Loucy (cell line): Measurements from ENCODE around the gene PTPRN2.

Experiments used
- H2AFZ ChIP-seq: fragments of 200-600 bp; sonication (generic); 2 replicates; pipeline ENCODE4 v1.6.0; 2016; ENCODE audit warnings: antibody characterized with exemption, mild to moderate bottlenecking, low read length, moderate library complexity
- H3F3A ChIP-seq: fragments of 200-600 bp; 2 replicates; pipeline ENCODE4 v1.6.0; 2016; ENCODE audit warnings: antibody characterized with exemption, low read depth, mild to moderate bottlenecking
- H3K27me3 ChIP-seq: fragments of 200-600 bp; sonication (generic); 2 replicates; pipeline ENCODE4 v1.6.1; 2014; ENCODE audit warnings: low read length, mild to moderate bottlenecking; ENCODE audit not compliant: insufficient read depth, poor library complexity, severe bottlenecking
- H3K36me3 ChIP-seq: fragments of 200-600 bp; sonication (generic); 2 replicates; pipeline ENCODE4 v1.6.1; 2016; ENCODE audit warnings: low read length; ENCODE audit not compliant: insufficient read depth
- H3K4me1 ChIP-seq: fragments of 200-600 bp; sonication (generic); 2 replicates; pipeline ENCODE4 v1.5.1; 2014; ENCODE audit warnings: low read length, mild to moderate bottlenecking; ENCODE audit not compliant: insufficient read depth, poor library complexity, severe bottlenecking
- H3K4me2 ChIP-seq: fragments of 200-600 bp; sonication (generic); 2 replicates; pipeline ENCODE4 v1.6.0; 2014; ENCODE audit warnings: antibody characterized with exemption, low read length, low read depth, mild to moderate bottlenecking; ENCODE audit not compliant: poor library complexity, severe bottlenecking
- H3K4me3 ChIP-seq: fragments of 200-600 bp; sonication (generic); 2 replicates; pipeline ENCODE4 v1.5.1; 2014; ENCODE audit warnings: low read length, mild to moderate bottlenecking, mixed read lengths; ENCODE audit not compliant: poor library complexity, severe bottlenecking
- H3K79me2 ChIP-seq: fragments of 200-600 bp; sonication (generic); 2 replicates; pipeline ENCODE4 v1.6.1; 2014; ENCODE audit warnings: low read length; ENCODE audit not compliant: insufficient read depth
- H3K9ac ChIP-seq: fragments of 200-600 bp; sonication (generic); 2 replicates; pipeline ENCODE4 v1.6.0; 2014; ENCODE audit warnings: mild to moderate bottlenecking, low read depth, low read length, moderate library complexity; ENCODE audit not compliant: poor library complexity, severe bottlenecking
- H3K9me2 ChIP-seq: fragments of 200-600 bp; sonication (generic); replicated peaks from 2 replicates; pipeline ENCODE4 v1.6.1; 2016; ENCODE audit warnings: low read depth, low read length, mixed read lengths
- H3K9me3 ChIP-seq: fragments of 200-600 bp; sonication (generic); 2 replicates; pipeline ENCODE4 v1.6.1; 2014; ENCODE audit warnings: mild to moderate bottlenecking, antibody characterized with exemption, low read length, low read depth; ENCODE audit not compliant: insufficient read depth
- H4K20me1 ChIP-seq: fragments of 200-600 bp; sonication (generic); 2 replicates; pipeline ENCODE4 v1.6.0; 2014; ENCODE audit warnings: antibody characterized with exemption, low read length, mild to moderate bottlenecking; ENCODE audit not compliant: insufficient read depth, poor library complexity, severe bottlenecking
- CTCF ChIP-seq: fragments of 200-600 bp; sonication (generic); conservative IDR thresholded peaks from 2 replicates; pipeline ENCODE4 v1.5.1; 2014; ENCODE audit warnings: mild to moderate bottlenecking, antibody characterized with exemption, low read length
- EZH2phosphoT487 ChIP-seq: fragments of 200-600 bp; IDR thresholded peaks from 2 replicates; pipeline ENCODE4 v1.6.1; 2018; ENCODE audit warnings: antibody characterized with exemption, mild to moderate bottlenecking, moderate library complexity, borderline replicate concordance

The PTPRN2 gene

GRCh38 chr7:158133057-158133456 lies 454.6 kb downstream of the PTPRN2 start:
- no peak for TF ChIP-seq EZH2phosphoT487
- TF ChIP-seq CTCF, result no peak
- H3K9ac ChIP-seq, result no peak overlapping the region
- H3K9me3 ChIP-seq, result peaks cover 13% of the 10 kb centered on the region; the same call in 1 of the 2 replicates
- no peak overlapping the region for H3K4me3 ChIP-seq
- H3K36me3 ChIP-seq, result no peaks in the 10 kb centered on the region
- no peaks in the 10 kb centered on the region for H3K9me2 ChIP-seq
- H3F3A ChIP-seq, result no peaks in the 10 kb centered on the region
- H4K20me1 ChIP-seq, result no peaks in the 10 kb centered on the region
- no peaks in the 10 kb centered on the region for H3K79me2 ChIP-seq
- no peaks in the 10 kb centered on the region for H3K27me3 ChIP-seq
- no peak overlapping the region for H3K4me2 ChIP-seq
- no peaks in the 10 kb centered on the region for H3K4me1 ChIP-seq
- H2AFZ ChIP-seq, result no peak overlapping the region

GRCh38 chr7:158130023-158130409 lies 457.6 kb downstream of the PTPRN2 start:
- Histone ChIP-seq H3K27me3 (no peaks in the 10 kb centered on the region), H4K20me1 (no peaks in the 10 kb centered on the region), H3K9me2 (no peaks in the 10 kb centered on the region), H3K4me1 (no peaks in the 10 kb centered on the region), H3K79me2 (no peaks in the 10 kb centered on the region), H2AFZ (no peak overlapping the region), H3F3A (no peaks in the 10 kb centered on the region), H3K4me2 (no peak overlapping the region), H3K9ac (no peak overlapping the region), H3K9me3 (peaks cover 12% of the 10 kb centered on the region; the same call in 1 of the 2 replicates), H3K4me3 (no peak overlapping the region), H3K36me3 (no peaks in the 10 kb centered on the region)
- no peak for TF ChIP-seq EZH2phosphoT487
- no peak for TF ChIP-seq CTCF

GRCh38 chr7:158129037-158130022 lies 458.3 kb downstream of the PTPRN2 start:
- no peaks in the 10 kb centered on the region for H3K79me2 ChIP-seq
- no peaks in the 10 kb centered on the region for H3K36me3 ChIP-seq
- no peaks in the 10 kb centered on the region for H3K4me1 ChIP-seq
- no peaks in the 10 kb centered on the region for H3F3A ChIP-seq
- no peak overlapping the region for H2AFZ ChIP-seq
- no peaks in the 10 kb centered on the region for H3K9me2 ChIP-seq
- peaks cover 12% of the 10 kb centered on the region; the same call in 1 of the 2 replicates for H3K9me3 ChIP-seq
- H4K20me1 ChIP-seq, result no peaks in the 10 kb centered on the region
- H3K4me3 ChIP-seq, result no peak overlapping the region
- no peak overlapping the region for H3K9ac ChIP-seq
- H3K27me3 ChIP-seq, result no peaks in the 10 kb centered on the region
- no peak for TF ChIP-seq EZH2phosphoT487
- TF ChIP-seq CTCF, result no peak
- H3K4me2 ChIP-seq, result no peak overlapping the region
